IMR-90 (cell line): Measurements from ENCODE around the gene SLC26A4. TPM values are rescaled to one million over a fixed set of nuclear protein-coding genes. Genes with fewer than 3 reads are reported as not detected.

ENCODE experiments used
- ATAC-seq: fragments of 200-7000 bp; cut with Tn5 transposase; 2 replicates; pipeline ENCODE4 v1.9.1; 2020; ENCODE audit warnings: low read depth, mild to moderate bottlenecking, moderate library complexity
- BruUV-seq: library from RNA; stranded (reverse); fragments of 400-500 nt; replicated peaks from 2 replicates; lab custom pipeline; 2021; lab: Mats Ljungman, UMichigan
- CTCF ChIA-PET: fragments of 300-600 bp; formaldehyde crosslinking; extraction: SDS; loops from one replicate; lab custom pipeline; 2021; ENCODE audit warnings: antibody characterized with exemption; lab: Yijun Ruan, JAX
- POLR2A ChIA-PET: fragments of 300-600 bp; sonication (Branson Sonifier 250); formaldehyde crosslinking; loops from one replicate; lab custom pipeline; 2022; ENCODE audit warnings: antibody characterized with exemption; ENCODE audit not compliant: unreplicated experiment; lab: Charles Lee
- DNase-seq: peaks from one replicate; pipeline ENCODE4 v3.0.0; 2013
- H2AFZ ChIP-seq: replicated peaks from 2 replicates; pipeline ENCODE3; 2013; ENCODE audit warnings: low read length, mild to moderate bottlenecking; ENCODE audit not compliant: poor library complexity
- H2AK5ac ChIP-seq: 2 replicates; pipeline ENCODE4 v1.6.1; 2013; ENCODE audit warnings: low read depth, low read length, inconsistent platforms
- H2AK9ac ChIP-seq: replicated peaks from 2 replicates; pipeline ENCODE3; 2013; ENCODE audit warnings: mild to moderate bottlenecking, low read depth, low read length, moderate library complexity; ENCODE audit not compliant: poor library complexity
- H2BK120ac ChIP-seq: 2 replicates; pipeline ENCODE4 v1.6.1; 2013; ENCODE audit warnings: low read depth, low read length, inconsistent platforms
- H2BK15ac ChIP-seq: 3 replicates; pipeline ENCODE4 v1.6.1; 2013; ENCODE audit warnings: low read depth, low read length, inconsistent platforms
- H2BK20ac ChIP-seq: 2 replicates; pipeline ENCODE4 v1.6.1; 2013; ENCODE audit warnings: low read depth, mild to moderate bottlenecking, inconsistent platforms, low read length, moderate library complexity
- H2BK5ac ChIP-seq: 2 replicates; pipeline ENCODE4 v1.6.1; 2013; ENCODE audit warnings: mild to moderate bottlenecking, low read depth, low read length, inconsistent platforms; ENCODE audit not compliant: poor library complexity, severe bottlenecking
- H3K14ac ChIP-seq: replicated peaks from 2 replicates; pipeline ENCODE4 v1.6.1; 2013; ENCODE audit warnings: low read depth, low read length, inconsistent platforms
- H3K18ac ChIP-seq: 2 replicates; pipeline ENCODE4 v1.6.1; 2013; ENCODE audit warnings: low read depth, low read length, control low read depth
- H3K23ac ChIP-seq: 2 replicates; pipeline ENCODE4 v1.6.1; 2013; ENCODE audit warnings: low read depth, low read length, inconsistent platforms
- H3K27ac ChIP-seq: 2 replicates; pipeline ENCODE4 v1.5.1; 2013; ENCODE audit warnings: mild to moderate bottlenecking, control low read depth, low read length; ENCODE audit not compliant: insufficient read depth
- H3K27me3 ChIP-seq: 2 replicates; pipeline ENCODE4 v1.6.1; 2013; ENCODE audit warnings: low read length; ENCODE audit not compliant: control insufficient read depth, insufficient read depth
- H3K36me3 ChIP-seq: 2 replicates; pipeline ENCODE4 v1.6.1; 2013; ENCODE audit warnings: low read length, mixed read lengths; ENCODE audit not compliant: control insufficient read depth, insufficient read depth
- H3K4ac ChIP-seq: 2 replicates; pipeline ENCODE4 v1.6.1; 2013; ENCODE audit warnings: low read depth, low read length, inconsistent platforms
- H3K4me1 ChIP-seq: 2 replicates; pipeline ENCODE4 v1.6.1; 2013; ENCODE audit warnings: low read length, mixed read lengths; ENCODE audit not compliant: control insufficient read depth, insufficient read depth
- H3K4me2 ChIP-seq: 2 replicates; pipeline ENCODE4 v1.6.1; 2013; ENCODE audit warnings: low read depth, mild to moderate bottlenecking, control low read depth, low read length, moderate library complexity
- H3K4me3 ChIP-seq: 2 replicates; pipeline ENCODE4 v1.5.1; 2013; ENCODE audit warnings: low read depth, mild to moderate bottlenecking, control low read depth, low read length, moderate library complexity; ENCODE audit not compliant: insufficient read depth
- H3K56ac ChIP-seq: 2 replicates; pipeline ENCODE4 v1.6.1; 2013; ENCODE audit warnings: low read length, inconsistent platforms; ENCODE audit not compliant: insufficient read depth; ENCODE audit errors: extremely low read depth
- H3K79me1 ChIP-seq, 2 experiments: 2 replicates each; pipeline ENCODE4 v1.6.1; 2013; ENCODE audit warnings: low read length in 2 of 2, inconsistent platforms in 1 of 2, low read depth in 1 of 2
- H3K9ac ChIP-seq: 2 replicates; pipeline ENCODE4 v1.6.1; 2013; ENCODE audit warnings: low read depth, low read length, control low read depth
- H3K9me1 ChIP-seq: 2 replicates; pipeline ENCODE4 v1.6.1; 2013; ENCODE audit warnings: low read length, inconsistent platforms; ENCODE audit not compliant: insufficient read depth
- H3K9me3 ChIP-seq: 2 replicates; pipeline ENCODE4 v1.6.1; 2013; ENCODE audit warnings: low read length; ENCODE audit not compliant: control insufficient read depth, insufficient read depth
- H4K20me1 ChIP-seq: 2 replicates; pipeline ENCODE4 v1.6.1; 2013; ENCODE audit warnings: low read length, inconsistent platforms; ENCODE audit not compliant: insufficient read depth
- H4K5ac ChIP-seq: 2 replicates; pipeline ENCODE4 v1.6.1; 2013; ENCODE audit warnings: mild to moderate bottlenecking, low read depth, low read length, control low read depth
- H4K8ac ChIP-seq, 2 experiments: 2 replicates each; pipeline ENCODE4 v1.6.1; 2013; ENCODE audit warnings: low read depth in 2 of 2, low read length in 2 of 2, control low read depth in 1 of 2, inconsistent platforms in 1 of 2
- H4K91ac ChIP-seq: 2 replicates; pipeline ENCODE4 v1.6.1; 2013; ENCODE audit warnings: low read depth, low read length, inconsistent platforms; ENCODE audit not compliant: insufficient read depth
- CHD1 ChIP-seq: IDR thresholded peaks from 2 replicates; pipeline ENCODE4 v1.6.1; 2012; ENCODE audit warnings: low read depth, low read length, improper control_type of control experiment
- POLR2A ChIP-seq: IDR thresholded peaks from 2 replicates; pipeline ENCODE4 v1.6.1; 2012; ENCODE audit warnings: mild to moderate bottlenecking, low read depth, low read length
- RAD21 ChIP-seq: IDR thresholded peaks from 2 replicates; pipeline ENCODE4 v1.6.1; 2012; ENCODE audit warnings: low read length, improper control_type of control experiment
- SMC3 ChIP-seq: fragments of 150-350 bp; IDR thresholded peaks from 2 replicates; pipeline ENCODE4 v1.6.1; 2016; ENCODE audit warnings: low read depth, mild to moderate bottlenecking, antibody characterized with exemption, low read length, moderate library complexity
- WGBS, 2 experiments: methylation state at CpG; one replicate each; pipeline versions ENCODE4 v1.1.5 to v1.1.7; 2013; ENCODE audit warnings: missing lambda C conversion rate in 2 of 2; ENCODE audit not compliant: insufficient read length in 1 of 2; ENCODE audit errors: extremely low coverage in 2 of 2; 5-methylcytosine and 5-hydroxymethylcytosine counted together
- dilution Hi-C: fragments of 300-500 bp; cut with HindIII; formaldehyde crosslinking; loops from one replicate; pipeline ENCODE4 v1.14.3; 2018; ENCODE audit warnings: low sequenced_read_pairs; ENCODE audit not compliant: unreplicated experiment
- in situ Hi-C: fragments of 300-500 bp; cut with MboI; formaldehyde crosslinking; loops from 3 replicates; pipeline ENCODE4 v1.14.3; 2019; ENCODE audit warnings: low sequenced_read_pairs, inconsistent platforms, mixed read lengths
- intact Hi-C: fragments of 100-400 bp; cut with micrococcal nuclease; formaldehyde crosslinking; loops from 2 replicates; pipeline ENCODE4 v1.10.0; 2022
- polyA plus RNA-seq, 3 experiments: library from polyadenylated mRNA; depleted of rRNA; stranded (reverse); fragments of >200 nt; gene quantifications; 2 replicates each; pipeline ENCODE4 v1.2.3, GENCODE V29; 2012; ENCODE audit warnings: low replicate concordance in 1 of 3
- total RNA-seq: library from RNA; depleted of rRNA; stranded (reverse); fragments of >200 nt; gene quantifications from 2 replicates; pipeline ENCODE4 v1.2.3, GENCODE V29; 2012

The SLC26A4 gene
- total and polyA plus RNA-seq, 2 of the 4 experiments (the other 2 are of a cell fraction), result 0.09 to 1.1 TPM

DNA sequence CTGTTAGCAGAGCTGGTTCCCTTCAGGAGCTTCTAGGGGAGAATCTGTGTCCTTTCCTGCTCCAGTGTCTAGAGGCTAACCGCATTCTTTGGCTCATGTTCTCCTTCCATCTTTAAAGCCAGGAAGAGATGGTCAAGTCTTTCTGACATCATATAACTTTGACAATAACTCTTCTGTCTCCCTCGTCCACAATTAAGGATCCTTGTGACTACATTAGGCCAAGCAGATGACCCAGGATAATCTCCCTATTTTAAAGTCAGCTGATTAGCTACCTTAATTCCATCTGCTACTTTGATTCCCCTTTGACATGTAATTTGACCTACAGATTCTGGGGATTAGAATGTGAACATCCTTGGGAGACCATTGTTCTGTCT is 28.1 kb upstream of the SLC26A4 start:
- no peak overlapping the region for H4K5ac ChIP-seq
- no peak overlapping the region for H2BK120ac ChIP-seq
- ATAC-seq (no peak), DNase-seq (no peak)
- H2BK20ac ChIP-seq, result no peak overlapping the region
- no peak overlapping the region for H2BK15ac ChIP-seq
- H4K20me1 ChIP-seq, result no peaks in the 10 kb centered on the region
- TF ChIP-seq CHD1 (no peak), RAD21 (no peak), POLR2A (no peak), SMC3 (no peak)
- no peak overlapping the region for H3K4me3 ChIP-seq
- H4K91ac ChIP-seq, result no peak overlapping the region
- no peak overlapping the region for H2BK5ac ChIP-seq
- H3K9ac ChIP-seq, result no peak overlapping the region
- dilution Hi-C loops (no loop called here), intact Hi-C loops (no loop called here), in situ Hi-C loops (no loop called here)
- H3K4me1 ChIP-seq, result no peaks in the 10 kb centered on the region
- H3K9me1 ChIP-seq, result no peaks in the 10 kb centered on the region
- no CpG with 5 or more reads among the region's 2 CpGs for WGBS, 2 experiments
- H3K4ac ChIP-seq, result no peak overlapping the region
- no TSS peak for BruUV-seq
- no peak overlapping the region for H3K18ac ChIP-seq
- no peaks in the 10 kb centered on the region for H3K79me1 ChIP-seq
- ChIA-PET POLR2A (no interaction called here), CTCF (no interaction called here)
- no peak overlapping the region for H3K27ac ChIP-seq
- H2AFZ ChIP-seq, result no peak overlapping the region
- no peaks in the 10 kb centered on the region for H3K36me3 ChIP-seq
- no peaks in the 10 kb centered on the region for H3K9me3 ChIP-seq
- no peak overlapping the region for H3K14ac ChIP-seq
- H3K27me3 ChIP-seq, result no peaks in the 10 kb centered on the region
- no peak overlapping the region for H3K56ac ChIP-seq
- no peak overlapping the region for H2AK5ac ChIP-seq
- no peak overlapping the region for H2AK9ac ChIP-seq
- H4K8ac ChIP-seq, result no peak overlapping the region
- H3K4me2 ChIP-seq, result no peak overlapping the region
- no peak overlapping the region for H3K23ac ChIP-seq
